OCI-LY1 (cell line): ENCODE data around the gene MYO1G.

Experiments used
- CTCF ChIP-seq: fragments of 200-600 bp; sonication (generic), shearing (Covaris generic); IDR thresholded peaks from 2 replicates; pipeline ENCODE4 v1.5.1; 2017; ENCODE audit warnings: mild to moderate bottlenecking, antibody characterized with exemption, low read length, moderate library complexity, mixed read lengths
- EZH2 ChIP-seq: fragments of 200-600 bp; sonication (generic), shearing (Covaris generic); IDR thresholded peaks from 2 replicates; pipeline ENCODE4 v1.8.0; 2017; ENCODE audit warnings: borderline replicate concordance, mixed run types, mild to moderate bottlenecking, antibody characterized with exemption, low read length, moderate library complexity, mixed read lengths

DNA sequence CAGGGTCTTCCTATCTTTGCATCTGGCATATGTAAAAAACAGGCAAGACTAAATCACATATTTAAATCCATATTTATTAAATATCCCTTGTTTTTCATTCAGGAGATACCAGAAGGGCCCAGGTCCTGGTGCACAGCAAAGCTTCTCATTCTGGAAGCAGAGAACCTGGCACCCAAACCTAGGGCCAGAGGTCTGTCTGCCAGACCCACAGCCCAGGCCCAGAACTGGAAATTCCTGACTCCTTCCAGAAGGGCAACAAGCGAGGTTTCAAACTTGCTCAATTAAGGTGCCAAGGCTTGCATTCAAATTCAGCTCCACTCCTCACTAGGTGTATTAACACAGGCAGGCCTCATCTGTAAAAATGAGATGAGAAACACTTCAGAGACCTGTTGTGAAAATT is 4.2 kb upstream of the MYO1G start:
- no peak for TF ChIP-seq CTCF
- TF ChIP-seq EZH2: no peak
